ENCODE data around the gene ZNF581.

Gene ZNF581

DNA sequence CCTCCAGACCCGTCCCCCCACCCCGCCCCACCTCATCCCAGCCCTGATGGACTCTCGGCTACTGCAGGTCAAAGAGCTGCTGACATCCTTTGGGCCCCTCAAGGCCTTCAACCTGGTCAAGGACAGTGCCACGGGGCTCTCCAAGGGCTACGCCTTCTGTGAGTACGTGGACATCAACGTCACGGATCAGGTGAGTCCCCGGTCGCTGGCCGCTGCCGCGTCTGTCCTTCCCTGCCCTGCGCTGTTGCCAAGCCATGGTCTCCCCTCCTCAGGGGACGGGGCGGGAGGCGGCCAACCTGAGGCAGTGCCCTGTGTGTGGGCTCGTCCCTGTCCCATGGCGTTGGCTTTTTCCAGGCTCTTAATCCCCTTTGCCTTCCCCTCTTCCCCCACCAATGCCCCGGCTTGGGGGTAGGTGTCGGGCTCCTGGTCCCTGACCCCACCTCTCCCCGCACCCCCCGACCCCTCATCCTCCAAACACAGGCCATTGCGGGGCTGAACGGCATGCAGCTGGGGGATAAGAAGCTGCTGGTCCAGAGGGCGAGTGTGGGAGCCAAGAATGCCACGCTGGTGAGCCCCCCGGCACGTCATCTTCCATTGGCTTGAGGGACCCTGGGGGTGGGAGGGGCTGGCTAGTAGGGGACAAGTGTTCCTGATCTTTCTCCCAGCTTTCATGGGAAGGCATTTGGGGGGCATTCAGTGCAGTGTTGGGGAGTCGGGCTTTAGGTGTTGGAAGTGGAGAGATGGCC is 25.3 kb downstream of the ZNF581 start:
- DNase-seq = no peak

DNA sequence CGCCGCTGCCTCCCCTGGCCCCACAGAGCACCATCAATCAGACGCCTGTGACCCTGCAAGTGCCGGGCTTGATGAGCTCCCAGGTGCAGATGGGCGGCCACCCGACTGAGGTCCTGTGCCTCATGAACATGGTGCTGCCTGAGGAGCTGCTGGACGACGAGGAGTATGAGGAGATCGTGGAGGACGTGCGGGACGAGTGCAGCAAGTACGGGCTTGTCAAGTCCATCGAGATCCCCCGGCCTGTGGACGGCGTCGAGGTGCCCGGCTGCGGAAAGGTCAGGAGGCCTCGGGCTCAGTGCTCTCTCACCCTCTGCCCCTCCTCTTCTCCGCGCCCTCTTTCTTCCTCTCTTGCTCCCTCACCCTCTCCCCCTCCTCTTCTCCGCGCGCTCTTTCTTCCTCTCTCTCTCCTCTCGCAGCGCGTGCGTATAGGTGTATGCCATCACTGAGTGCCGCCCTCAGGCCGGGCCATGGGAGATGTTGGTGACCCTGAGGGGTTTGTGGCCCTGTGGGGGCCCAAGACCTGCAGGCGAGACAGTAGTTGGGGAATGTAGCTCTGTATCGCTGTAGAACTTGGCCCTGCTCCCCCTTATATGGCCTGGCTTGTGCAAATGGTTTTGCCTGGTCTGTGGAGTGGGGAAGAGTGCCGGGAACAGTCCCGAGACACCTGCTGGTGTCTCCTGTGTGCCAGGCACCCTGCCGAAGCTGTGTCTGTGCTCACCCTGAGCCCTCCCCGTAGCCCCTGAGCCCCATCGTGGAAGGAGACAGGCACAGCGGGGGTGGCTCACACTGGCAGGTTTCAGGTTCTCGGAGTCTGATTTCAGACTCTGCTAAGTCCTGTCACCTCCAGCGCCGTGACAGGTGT is 26.2 kb downstream of the ZNF581 start:
- no peak for DNase-seq

DNA sequence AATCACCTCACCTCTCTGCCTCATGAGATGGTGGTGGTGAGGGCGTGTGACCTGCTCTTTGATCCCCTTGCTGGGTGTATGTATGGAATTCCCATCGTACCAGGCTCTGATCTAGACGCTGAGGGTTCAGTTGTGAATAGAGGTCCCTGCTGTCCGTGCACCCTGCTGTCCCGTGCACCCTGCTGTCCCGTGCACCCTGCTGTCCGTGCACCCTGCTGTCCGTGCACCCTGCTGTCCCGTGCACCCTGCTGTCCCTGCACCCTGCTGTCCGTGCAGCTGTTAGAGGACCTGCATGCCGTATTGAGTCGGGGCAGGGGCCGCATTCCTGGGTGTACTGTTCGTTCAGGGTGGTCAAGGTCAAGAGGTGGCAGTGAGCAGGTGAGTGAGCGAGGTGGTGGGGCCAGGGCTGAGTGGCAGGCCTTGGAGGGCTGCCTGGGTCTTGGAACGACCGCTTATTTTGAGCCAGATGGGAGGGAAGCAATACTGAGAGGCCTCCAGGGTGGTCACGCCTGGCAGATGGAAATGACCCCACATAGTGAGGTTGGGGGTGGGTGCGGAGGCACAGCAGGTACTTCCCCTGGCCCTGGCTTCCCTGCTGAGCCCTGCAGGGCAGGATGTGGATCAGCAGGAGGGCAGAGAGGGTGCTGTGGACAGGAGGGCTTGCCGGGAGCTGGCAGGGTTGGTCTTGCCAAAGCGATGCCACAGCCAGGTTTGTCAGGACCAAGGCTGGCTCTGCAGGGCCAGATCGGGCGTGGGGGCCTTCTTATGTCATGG is 27.0 kb downstream of the ZNF581 start:
- no peak for DNase-seq

DNA sequence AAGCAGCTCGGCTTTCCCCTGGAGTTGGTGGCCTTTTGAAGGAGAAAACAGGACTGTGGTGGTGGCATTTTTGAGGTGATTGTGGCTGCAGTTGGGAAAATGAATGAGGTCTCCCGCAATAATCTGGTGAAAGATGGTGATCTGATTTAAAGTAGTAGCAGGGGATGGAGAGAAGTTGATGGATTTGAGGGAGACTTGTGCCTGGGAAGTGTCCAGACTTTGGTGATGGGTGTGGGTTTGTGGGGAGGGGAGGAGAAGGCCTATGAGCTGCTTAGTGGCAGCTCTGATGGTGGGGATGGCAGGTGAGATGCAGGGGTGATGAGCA is 27.6 kb downstream of the ZNF581 start:
- DNase-seq = no peak

DNA sequence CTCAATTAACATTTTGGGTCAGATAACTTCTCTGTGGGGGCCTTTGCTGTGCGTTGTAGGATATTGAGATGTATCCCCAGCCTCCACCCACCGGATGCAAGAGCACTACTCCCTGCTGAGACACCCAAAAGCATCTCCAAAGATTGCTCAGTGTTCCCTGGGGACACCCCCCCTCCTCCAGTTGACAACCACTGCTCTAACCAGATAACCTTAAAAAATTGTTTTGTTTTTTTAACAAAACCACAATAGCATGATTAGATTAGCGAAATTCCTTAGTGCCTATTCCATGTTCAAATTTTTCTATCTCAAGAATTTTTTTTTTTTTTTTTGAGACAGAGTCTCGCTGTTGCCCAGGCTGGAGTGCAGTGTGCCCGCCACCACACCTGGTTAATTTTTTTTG is 29.0 kb downstream of the ZNF581 start:
- peak; percentile 4 for DNase-seq

DNA sequence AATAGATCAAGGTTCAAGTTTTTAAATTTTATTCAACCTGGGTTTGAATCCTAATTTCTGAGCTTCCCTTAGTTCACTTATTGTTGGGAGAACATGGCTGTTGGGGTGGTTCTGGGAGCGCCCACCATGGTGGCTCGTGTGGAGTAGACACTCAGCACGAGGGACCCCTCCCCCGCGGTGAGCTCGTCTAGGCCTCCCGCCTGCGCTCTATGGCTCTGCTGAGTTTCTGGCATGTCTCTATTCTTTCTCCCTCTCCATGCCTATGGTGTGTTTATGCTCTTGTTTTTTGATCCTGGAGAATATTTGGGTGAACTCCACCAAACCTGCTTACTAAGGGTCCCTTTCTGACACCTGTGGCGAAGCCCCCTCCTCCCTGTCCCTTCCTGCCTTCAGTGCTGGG is 30.0 kb downstream of the ZNF581 start:
- DNase-seq = peak; percentile 23

DNA sequence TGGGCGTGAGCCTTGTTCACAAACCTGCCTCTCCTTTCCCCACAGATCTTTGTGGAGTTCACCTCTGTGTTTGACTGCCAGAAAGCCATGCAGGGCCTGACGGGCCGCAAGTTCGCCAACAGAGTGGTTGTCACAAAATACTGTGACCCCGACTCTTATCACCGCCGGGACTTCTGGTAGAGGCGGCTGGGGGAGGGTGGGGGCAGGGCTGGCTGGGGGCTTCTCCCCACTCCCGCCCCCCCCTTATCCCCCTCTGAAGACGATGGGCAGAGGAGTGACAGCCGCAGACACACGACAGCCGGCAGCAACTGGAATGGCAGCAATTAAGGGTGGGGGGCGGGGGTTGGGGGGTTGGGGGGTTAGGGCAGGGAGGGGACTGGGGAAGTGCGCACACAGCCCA is 30.4 kb downstream of the ZNF581 start:
- DNase-seq = no peak

DNA sequence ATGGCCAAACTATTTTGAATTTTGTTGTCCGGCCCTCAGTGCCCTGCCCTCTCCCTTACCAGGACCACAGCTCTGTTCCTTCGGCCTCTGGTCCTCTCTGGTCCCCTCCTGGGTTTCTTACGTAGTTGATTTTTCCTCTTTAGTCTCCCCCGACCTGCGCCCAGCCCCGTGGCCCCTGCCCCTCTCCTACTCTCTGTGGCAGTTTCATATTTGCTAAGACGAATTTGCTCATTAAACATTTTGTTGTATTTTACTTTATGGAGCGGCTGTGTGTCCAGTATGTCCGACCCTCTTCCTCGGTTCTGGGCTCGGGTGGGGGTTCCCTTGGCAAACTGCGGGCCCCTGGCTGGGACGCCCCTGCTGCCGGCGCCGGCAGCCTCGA is 31.0 kb downstream of the ZNF581 start:
- peak; percentile 44 for DNase-seq

DNA sequence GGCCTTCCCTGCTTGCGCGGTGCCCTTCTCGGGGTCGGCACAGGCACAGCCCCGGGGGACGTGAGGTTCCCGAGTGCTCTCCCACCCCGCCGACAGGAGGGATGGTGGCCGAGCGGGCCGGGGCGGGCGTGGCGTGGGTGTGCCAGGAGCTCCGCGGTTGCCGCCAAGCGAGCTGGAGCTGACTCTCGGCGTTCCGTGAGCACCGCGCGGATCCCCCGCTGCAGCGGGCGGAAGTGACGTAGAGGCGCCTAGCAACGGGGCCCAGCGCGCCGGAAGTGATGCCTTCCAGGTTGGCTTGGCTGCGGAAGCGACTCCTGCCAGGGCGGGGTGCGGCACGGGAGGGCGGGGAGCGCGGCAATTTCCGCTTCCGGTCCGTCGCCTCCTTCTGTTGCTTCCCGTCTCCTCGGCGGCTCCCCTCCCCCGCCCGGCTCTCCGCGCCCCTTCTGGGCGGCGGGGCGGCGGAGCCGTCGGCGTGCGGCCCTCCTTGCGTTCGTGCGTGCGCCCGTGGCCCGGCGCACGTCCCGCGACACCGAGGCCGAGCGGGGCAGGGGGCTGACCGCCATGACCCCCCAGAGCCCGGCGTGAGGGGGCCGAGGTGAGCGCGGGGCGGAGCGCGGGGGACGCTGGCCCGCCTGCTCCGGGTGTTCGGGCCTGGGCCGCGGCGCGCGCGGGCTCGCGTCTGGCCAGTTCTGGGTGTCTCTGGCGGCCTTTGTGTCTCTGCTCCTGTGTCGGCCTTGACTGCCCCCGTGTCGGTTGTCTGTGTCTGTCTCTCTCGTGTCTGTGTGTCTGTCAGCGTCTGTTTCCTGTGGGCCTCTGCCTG is 31.6 kb downstream of the ZNF581 start, which contains the start of gene EPN1:
EPN1 (plus strand) TSS at position 386 of the 820 bp plus-strand sequence. CDS start 3,402 bp downstream, outside the sequence.
- peak; percentile 99 for DNase-seq

DNA sequence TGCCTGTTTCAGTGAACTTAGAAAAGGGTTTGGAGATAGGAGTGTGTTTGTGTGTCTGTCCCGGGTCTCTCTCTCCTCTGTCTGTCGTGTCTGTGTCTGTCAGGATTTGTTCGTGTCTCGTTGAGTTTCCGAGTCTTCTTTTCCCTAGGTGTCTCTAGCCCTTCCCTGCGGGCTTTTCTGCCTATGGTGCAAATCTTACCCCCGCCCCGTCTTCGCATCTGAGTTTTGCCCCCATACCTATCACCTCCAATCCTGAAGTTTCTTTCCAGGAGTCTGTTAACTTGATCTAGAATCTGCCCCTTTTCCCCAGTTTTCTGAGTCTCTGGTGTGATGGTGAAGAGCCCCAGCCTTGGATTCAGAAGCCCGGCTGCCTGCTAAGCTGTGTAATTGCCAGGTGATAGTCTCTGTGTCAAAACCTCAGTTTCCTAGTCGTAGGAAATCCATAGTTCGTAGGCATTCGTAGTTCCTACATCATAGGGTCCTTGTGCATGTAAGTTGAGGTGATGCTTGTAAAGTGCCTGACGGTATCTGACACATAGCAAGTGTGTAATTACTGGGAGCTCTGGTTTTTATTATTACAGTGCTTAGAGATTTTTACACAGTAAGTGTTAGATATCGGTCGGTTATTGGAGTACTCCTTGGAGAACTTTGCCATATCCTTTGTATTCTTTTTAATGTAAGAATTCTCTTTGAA is 32.4 kb downstream of the ZNF581 start:
- DNase-seq = no peak

DNA sequence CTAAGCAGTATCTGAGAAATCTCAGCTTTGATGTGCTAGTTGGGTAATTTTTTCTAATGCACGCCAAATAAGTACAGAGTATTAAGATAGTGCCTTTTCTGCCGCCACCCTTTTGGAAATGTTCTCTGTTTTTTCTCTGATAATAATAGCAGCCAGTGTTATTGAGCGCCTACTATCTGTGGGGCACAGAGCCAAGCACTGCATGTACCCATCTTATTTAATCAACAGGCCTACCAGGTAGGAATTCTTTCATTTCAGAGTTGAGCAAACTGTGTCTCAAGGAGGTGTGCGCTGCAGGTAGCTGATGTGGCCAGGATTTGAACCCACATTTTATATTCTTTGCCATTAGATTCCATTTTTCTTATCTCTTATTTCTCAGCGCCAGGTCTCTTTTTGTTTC is 32.9 kb downstream of the ZNF581 start:
- DNase-seq = peak; percentile 35

DNA sequence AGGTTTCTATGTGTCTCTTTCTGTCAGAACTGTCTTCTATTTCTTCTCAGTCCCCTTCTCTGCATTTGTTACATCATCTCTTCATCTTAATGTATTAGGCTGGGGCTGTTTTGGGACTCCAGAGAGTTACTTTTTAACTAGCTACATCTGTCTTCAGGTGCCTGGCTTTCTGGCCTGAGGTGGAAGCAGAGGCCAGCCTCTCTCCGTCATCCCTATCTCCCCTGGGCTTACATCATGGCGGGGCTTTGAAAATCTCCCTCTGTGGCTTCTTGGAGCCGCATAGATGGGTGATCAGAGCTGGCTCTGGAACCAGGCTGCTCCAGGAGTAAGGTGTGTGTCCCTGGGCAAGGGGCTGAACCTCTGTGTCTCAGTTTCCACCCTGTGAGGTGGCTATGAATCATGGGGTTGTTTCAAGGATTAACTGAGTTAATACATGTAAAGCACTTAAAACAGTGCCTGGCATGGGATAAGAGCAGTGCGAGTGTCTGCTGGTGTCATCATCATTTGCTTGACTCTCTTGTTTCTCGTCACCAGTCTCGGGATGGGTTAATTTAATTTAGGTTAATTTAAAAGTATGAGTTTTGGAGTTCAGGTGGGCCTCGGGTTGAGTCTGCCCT is 33.5 kb downstream of the ZNF581 start:
- no peak for DNase-seq

DNA sequence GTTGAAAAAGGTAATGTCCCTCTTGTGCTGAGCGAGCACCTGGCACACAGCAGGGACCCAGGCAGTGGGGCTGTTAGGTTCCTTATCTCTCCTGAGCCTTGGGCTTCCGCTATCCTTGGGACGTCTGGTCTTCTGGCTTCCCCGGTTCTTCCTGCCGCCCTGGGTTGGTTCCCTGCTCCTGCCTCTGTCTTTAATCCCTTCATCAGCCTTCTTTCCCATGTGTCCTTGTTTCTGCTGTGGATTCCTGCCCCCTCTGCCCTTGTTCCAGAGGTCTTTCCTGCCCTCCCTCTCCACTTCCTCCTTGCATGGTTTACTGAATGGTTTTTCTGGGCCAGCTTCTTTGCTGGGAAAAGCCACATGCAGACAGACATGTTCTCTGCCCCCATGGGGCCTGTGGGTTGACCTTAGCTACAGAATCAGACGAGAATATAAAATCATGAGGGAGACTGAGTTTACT is 34.2 kb downstream of the ZNF581 start:
- DNase-seq = no peak

DNA sequence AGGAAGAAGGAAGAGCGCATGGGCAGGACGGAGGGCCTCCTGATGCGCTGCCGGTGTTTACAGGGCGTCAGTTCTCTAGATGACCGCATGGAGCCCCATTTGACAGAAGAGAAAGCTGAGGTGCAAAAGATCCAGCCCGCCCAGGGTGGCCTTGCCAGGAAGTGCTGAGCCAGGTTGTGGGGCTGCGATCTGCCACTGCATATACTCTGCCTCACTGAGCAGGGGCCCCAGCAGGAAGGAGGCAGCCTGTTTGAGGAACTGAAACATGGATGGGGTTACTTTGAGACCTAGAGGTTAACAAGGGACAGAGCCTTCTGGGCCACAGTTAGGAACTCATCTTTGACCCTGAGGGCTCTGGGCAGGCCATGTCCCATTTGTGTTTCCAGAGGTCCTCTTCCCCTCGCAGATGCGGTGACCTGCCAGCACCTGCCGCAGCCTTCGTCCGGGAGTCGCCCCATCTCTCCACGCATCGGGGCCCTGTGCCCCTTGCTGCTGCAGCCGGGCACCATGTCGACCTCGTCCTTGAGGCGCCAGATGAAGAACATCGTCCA is 34.7 kb downstream of the ZNF581 start:
- DNase-seq = no peak

DNA sequence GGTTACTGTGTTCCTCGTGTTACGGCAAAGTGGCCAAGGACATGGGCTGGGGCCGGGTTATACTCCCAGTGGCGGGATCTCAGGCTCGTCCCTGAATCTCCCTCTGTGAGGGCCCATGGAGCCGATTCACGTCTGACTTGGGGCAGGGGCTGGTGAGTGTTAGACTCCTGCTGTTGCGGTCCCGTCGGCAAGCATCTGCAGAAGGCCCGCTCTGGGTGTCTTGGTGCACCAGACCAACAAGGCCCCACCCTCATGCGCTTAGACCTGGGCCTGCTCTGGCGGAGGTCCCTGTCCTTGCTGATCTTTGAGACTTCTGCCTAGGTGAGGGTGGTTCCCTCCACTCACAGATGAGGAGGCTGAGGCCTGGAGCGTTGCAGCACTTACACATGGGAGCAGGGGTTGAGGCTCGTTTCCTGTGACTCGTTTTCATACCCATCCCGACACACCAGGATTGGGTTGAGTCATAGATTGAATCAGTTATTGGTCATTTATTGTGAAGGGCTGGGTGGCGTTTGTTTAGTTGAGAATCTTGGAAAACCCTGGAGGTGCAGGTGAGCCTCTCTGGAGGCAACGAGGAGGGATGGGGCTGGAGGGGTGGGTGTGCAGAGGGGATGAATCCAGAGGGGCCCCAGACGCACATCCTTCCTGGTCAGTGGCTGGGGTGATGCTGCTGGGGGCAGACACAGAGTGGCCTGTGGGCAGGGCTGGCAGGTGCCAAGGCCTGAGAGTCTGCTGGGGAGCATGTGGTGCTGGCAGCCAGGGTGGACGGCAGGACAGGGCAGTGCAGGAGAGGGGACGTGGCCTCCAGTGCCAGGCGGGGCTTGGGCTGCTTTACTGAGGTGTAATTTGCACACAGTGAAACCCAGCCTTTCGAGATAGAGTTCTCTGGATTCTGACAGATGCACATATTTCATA is 36.2 kb downstream of the ZNF581 start:
- no peak for DNase-seq

DNA sequence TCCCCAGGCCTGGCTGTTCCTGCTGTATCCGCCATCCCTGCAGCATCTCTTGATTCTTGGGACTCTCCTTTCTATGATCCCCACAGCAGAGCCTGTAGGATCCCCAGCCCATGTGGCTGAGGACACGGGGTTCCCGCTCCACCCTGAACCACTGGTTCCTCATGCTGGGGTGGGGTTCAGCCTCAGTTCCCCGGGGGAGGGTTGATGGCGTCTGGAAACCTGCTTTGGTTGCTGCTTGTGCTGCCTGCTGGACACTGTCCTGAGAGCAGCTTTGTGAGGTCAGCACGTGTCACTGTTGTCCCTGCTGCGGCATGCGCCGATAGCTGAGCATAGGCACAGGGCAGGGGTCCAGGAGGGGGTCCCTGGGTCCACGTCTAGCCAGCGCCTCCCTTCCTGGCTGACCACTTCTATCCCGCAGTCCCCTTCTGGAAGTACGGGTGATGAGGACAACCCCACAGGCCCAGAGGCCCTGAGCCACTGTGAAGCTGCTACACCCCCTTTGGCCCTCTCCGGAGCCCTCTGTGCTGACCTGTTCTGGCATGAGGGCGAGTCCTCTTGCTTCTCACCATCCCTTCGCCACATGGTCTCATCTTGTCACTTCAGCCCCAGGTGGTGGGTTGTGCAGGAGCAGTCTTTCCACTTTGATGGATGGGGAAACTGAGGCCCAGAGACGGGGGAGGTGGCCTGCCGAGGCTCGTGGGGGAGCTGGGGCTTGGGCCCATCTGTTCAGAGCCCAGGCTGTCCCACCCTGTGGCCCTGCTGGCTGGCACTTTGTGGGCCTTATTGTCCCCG is 37.1 kb downstream of the ZNF581 start:
- no peak for DNase-seq

DNA sequence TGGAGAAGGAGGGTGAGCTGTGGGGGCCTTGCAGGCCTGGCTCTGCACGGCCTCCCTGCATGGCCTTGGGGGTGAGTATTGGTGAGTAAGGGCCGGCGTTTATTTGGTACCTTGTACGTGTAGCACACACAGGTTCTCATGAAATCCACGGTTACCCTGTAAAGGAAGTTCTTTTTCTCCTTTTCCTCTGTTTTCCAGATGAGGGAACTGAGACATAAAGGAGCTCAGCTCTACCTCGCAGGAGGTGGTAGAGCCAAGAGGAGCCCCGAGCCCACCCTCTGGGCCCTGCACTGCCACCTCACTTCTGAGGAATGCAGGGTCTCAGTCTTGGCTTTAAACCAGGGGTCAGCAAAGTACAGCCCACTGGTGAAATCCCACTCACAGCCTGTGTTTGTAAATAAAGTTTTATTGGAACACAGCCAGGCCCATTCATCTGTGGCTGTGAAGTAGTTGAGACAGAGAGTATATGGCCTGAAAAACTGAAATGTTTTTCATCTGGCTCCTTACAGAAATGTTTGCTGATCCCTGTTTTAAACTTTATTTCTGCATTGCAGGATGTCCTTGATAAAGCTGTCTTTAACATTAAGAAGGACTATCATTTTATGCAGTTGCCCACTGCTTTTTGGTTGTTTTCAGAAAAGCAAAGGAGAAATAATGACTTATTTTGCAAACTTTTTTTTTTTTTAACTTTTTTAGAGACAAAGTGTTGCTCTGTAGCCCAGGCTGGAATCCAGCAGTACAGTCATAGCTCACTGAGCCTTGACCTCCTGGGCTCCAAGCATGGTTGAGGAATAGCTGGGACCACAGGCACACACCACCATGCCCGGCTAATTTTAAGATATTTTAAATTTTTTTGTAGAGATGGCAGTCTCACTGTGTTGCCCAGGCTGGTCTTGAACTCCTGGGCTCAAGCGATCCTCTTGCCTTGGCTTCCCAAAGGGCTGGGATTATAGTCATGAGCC is 38.0 kb downstream of the ZNF581 start:
- no peak for DNase-seq
